SU-DHL-6 (cell line): ENCODE data around the gene PTPRN2.
"Not testable (repeated sequence)": the region's sequence is repeated elsewhere in the genome, so short reads cannot be mapped to it uniquely, and the experiment has no call there.

Experiments
- EZH2phosphoT487 ChIP-seq: fragments of 200-600 bp; sonication (generic), shearing (Covaris generic); conservative IDR thresholded peaks from 2 replicates; pipeline ENCODE4 v1.6.1; 2018; ENCODE audit warnings: mild to moderate bottlenecking, antibody characterized with exemption, low read length, moderate library complexity, mixed read lengths
- TF ChIP-seq, protein P1 (sequence below): fragments of 200-600 bp; sonication (generic); IDR thresholded peaks from one replicate; pipeline ENCODE4 v1.5.1; 2017; ENCODE audit warnings: antibody characterized with exemption, mild to moderate bottlenecking, low read length, moderate library complexity; ENCODE audit not compliant: insufficient read depth, poor library complexity, severe bottlenecking

DNA sequence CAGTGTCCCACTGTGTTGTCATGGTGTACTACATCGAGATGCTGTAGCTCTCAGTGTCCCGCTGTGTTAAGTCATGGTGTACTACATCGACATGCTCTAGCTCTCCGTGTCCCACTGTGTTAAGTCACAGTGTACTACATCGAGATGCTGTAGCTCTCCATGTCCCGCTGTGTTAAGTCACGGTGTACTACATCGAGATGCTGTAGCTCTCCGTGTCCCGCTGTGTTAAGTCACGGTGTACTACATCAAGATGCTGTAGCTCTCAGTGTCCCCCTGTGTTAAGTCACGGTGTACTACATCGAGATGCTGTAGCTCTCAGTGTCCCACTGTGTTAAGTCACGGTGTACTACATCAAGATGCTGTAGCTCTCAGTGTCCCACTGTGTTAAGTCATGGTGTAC lies 169.2 kb downstream of the PTPRN2 start:
- TF ChIP-seq, protein P1, sequence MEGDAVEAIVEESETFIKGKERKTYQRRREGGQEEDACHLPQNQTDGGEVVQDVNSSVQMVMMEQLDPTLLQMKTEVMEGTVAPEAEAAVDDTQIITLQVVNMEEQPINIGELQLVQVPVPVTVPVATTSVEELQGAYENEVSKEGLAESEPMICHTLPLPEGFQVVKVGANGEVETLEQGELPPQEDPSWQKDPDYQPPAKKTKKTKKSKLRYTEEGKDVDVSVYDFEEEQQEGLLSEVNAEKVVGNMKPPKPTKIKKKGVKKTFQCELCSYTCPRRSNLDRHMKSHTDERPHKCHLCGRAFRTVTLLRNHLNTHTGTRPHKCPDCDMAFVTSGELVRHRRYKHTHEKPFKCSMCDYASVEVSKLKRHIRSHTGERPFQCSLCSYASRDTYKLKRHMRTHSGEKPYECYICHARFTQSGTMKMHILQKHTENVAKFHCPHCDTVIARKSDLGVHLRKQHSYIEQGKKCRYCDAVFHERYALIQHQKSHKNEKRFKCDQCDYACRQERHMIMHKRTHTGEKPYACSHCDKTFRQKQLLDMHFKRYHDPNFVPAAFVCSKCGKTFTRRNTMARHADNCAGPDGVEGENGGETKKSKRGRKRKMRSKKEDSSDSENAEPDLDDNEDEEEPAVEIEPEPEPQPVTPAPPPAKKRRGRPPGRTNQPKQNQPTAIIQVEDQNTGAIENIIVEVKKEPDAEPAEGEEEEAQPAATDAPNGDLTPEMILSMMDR: not testable (repeated sequence)
- not testable (repeated sequence) for TF ChIP-seq EZH2phosphoT487
